Vagina (tissue), 2 donors: Measurements from ENCODE around the gene FAM186B.

Experiments used
- POLR2AphosphoS5 ChIP-seq, 2 donors: sonication (generic); formaldehyde crosslinking; IDR thresholded peaks; one replicate each; pipeline ENCODE4 v1.9.0; 2017; ENCODE audit warnings: antibody characterized with exemption in 2 of 2, mild to moderate bottlenecking in 2 of 2, low read depth in 1 of 2; ENCODE audit not compliant: insufficient read depth in 1 of 2
- TF ChIP-seq, protein P1 (sequence below), 3 experiments: fragments of 450-650 bp in 2 of 3; fragments of 200-600 bp in 1 of 3; sonication (generic) in 1 of 3; IDR thresholded peaks; one replicate each; pipeline ENCODE4 v1.5.1; 2017 to 2019; ENCODE audit warnings: antibody characterized with exemption in 3 of 3, mild to moderate bottlenecking in 2 of 3, moderate library complexity in 2 of 3

DNA sequence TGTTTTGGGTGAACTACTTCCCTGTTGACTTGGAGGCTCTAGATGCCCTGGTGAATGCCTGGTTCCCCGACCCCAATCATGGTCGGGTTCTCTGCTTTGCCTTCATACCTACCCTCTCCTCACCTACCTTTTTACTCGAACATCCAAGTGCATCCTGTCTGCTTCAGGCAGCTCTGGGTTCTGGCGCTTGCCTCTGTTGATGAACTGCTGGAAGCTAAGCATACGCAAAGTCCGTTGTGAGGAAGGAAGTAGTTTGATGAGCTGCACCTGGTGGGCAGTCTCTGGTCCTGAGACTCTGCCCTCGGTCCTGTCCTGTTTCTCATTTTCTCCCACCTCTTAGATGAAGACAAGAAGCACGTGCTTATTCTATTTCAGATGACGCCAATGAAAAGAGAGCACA, 53.0 kb downstream of the FAM186B start:
- TF ChIP-seq, protein P1, sequence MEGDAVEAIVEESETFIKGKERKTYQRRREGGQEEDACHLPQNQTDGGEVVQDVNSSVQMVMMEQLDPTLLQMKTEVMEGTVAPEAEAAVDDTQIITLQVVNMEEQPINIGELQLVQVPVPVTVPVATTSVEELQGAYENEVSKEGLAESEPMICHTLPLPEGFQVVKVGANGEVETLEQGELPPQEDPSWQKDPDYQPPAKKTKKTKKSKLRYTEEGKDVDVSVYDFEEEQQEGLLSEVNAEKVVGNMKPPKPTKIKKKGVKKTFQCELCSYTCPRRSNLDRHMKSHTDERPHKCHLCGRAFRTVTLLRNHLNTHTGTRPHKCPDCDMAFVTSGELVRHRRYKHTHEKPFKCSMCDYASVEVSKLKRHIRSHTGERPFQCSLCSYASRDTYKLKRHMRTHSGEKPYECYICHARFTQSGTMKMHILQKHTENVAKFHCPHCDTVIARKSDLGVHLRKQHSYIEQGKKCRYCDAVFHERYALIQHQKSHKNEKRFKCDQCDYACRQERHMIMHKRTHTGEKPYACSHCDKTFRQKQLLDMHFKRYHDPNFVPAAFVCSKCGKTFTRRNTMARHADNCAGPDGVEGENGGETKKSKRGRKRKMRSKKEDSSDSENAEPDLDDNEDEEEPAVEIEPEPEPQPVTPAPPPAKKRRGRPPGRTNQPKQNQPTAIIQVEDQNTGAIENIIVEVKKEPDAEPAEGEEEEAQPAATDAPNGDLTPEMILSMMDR (IDR thresholded peaks at IDR 0.05), result no peak
- no peak for TF ChIP-seq POLR2AphosphoS5 (IDR thresholded peaks at IDR 0.05; ENCODE audit: insufficient read depth in 1 of 2, low read depth in 1 of 2)
